DOHH2 (cell line): ENCODE data around the gene PRPF31.
"Not testable (repeated sequence)": the region's sequence is repeated elsewhere in the genome, so short reads cannot be mapped to it uniquely, and the experiment has no call there.

Experiments
- H3F3A ChIP-seq: fragments of 200-600 bp; sonication (generic), shearing (Covaris generic); 2 replicates; pipeline ENCODE4 v1.6.0; 2016; ENCODE audit warnings: antibody characterized with exemption, mild to moderate bottlenecking; ENCODE audit not compliant: control insufficient read depth, insufficient read depth
- H3K27ac ChIP-seq: fragments of 200-600 bp; sonication (generic); 2 replicates; pipeline ENCODE4 v1.5.1; 2014; ENCODE audit warnings: low read depth, mild to moderate bottlenecking, low read length, moderate library complexity
- H3K27me3 ChIP-seq: fragments of 200-600 bp; sonication (generic); 2 replicates; pipeline ENCODE4 v1.6.1; 2014; ENCODE audit warnings: mild to moderate bottlenecking, low read length, mixed read lengths; ENCODE audit not compliant: control insufficient read depth
- H3K36me3 ChIP-seq: fragments of 200-600 bp; sonication (generic); 2 replicates; pipeline ENCODE4 v1.6.1; 2014; ENCODE audit warnings: mild to moderate bottlenecking, low read length, moderate library complexity, mixed read lengths; ENCODE audit not compliant: control insufficient read depth
- H3K4me1 ChIP-seq: fragments of 200-600 bp; sonication (generic); 2 replicates; pipeline ENCODE4 v1.6.1; 2014; ENCODE audit warnings: mild to moderate bottlenecking, low read length, mixed read lengths; ENCODE audit not compliant: control insufficient read depth
- H3K4me2 ChIP-seq: fragments of 200-600 bp; sonication (generic); 2 replicates; pipeline ENCODE4 v1.6.0; 2014; ENCODE audit warnings: mild to moderate bottlenecking, low read length, moderate library complexity
- H3K4me3 ChIP-seq: fragments of 200-600 bp; sonication (generic); 2 replicates; pipeline ENCODE4 v1.5.1; 2014; ENCODE audit warnings: mild to moderate bottlenecking, low read length, mixed read lengths
- H3K79me2 ChIP-seq: fragments of 200-600 bp; sonication (generic); 2 replicates; pipeline ENCODE4 v1.6.1; 2014; ENCODE audit warnings: mild to moderate bottlenecking, low read length, mixed read lengths; ENCODE audit not compliant: control insufficient read depth
- H3K9me2 ChIP-seq: fragments of 200-600 bp; sonication (generic); replicated peaks from 2 replicates; pipeline ENCODE4 v1.6.1; 2014; ENCODE audit warnings: mild to moderate bottlenecking, low read length, mixed read lengths; ENCODE audit not compliant: control insufficient read depth
- H3K9me3 ChIP-seq: fragments of 200-600 bp; sonication (generic); 2 replicates; pipeline ENCODE4 v1.6.1; 2014; ENCODE audit warnings: antibody characterized with exemption, low read length, mixed read lengths; ENCODE audit not compliant: control insufficient read depth, insufficient read depth
- H4K20me1 ChIP-seq: fragments of 200-600 bp; sonication (generic); 2 replicates; pipeline ENCODE4 v1.6.0; 2014; ENCODE audit warnings: low read depth, mild to moderate bottlenecking, antibody characterized with exemption, low read length, moderate library complexity; ENCODE audit not compliant: control insufficient read depth, insufficient read depth
- EZH2phosphoT487 ChIP-seq: fragments of 200-600 bp; sonication (generic); IDR thresholded peaks from 2 replicates; pipeline ENCODE4 v1.6.1; 2017; ENCODE audit warnings: borderline replicate concordance, mild to moderate bottlenecking, antibody characterized with exemption, low read length, moderate library complexity, mixed read lengths
- TF ChIP-seq, protein P1 (sequence below): fragments of 200-600 bp; sonication (generic); IDR thresholded peaks from one replicate; pipeline ENCODE4 v1.5.1; 2014; ENCODE audit warnings: antibody characterized with exemption, mild to moderate bottlenecking, low read depth, low read length; ENCODE audit not compliant: poor library complexity, severe bottlenecking

PRPF31 gene

DNA sequence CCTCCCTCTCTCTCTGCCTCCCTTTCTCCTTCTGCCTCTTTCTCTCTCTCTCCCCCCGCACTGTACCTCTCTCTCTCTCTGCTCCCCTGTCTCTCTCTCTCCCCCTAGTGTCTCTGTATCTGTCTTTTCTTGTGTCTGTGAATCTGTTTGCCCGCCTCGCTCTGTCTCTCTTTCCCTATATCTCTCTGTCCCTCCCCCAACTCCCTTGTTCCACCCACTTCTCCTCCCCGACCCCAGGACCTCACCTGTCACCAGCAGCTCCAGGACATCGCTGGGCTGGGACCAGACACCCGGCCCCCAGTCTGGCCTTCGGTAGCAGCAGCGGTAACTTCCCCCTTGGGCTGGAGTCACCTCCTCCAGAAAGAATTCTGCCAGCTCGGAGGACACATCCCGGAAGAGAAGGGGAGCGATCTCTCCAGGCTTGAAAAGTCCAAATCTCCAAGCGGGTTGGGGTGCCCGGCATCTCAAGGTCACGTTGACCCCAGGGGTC lies 18.9 kb upstream of the PRPF31 start:
- H3K4me2 ChIP-seq = peak overlapping the region; percentile 100
- TF ChIP-seq EZH2phosphoT487 = no peak
- TF ChIP-seq, protein P1, sequence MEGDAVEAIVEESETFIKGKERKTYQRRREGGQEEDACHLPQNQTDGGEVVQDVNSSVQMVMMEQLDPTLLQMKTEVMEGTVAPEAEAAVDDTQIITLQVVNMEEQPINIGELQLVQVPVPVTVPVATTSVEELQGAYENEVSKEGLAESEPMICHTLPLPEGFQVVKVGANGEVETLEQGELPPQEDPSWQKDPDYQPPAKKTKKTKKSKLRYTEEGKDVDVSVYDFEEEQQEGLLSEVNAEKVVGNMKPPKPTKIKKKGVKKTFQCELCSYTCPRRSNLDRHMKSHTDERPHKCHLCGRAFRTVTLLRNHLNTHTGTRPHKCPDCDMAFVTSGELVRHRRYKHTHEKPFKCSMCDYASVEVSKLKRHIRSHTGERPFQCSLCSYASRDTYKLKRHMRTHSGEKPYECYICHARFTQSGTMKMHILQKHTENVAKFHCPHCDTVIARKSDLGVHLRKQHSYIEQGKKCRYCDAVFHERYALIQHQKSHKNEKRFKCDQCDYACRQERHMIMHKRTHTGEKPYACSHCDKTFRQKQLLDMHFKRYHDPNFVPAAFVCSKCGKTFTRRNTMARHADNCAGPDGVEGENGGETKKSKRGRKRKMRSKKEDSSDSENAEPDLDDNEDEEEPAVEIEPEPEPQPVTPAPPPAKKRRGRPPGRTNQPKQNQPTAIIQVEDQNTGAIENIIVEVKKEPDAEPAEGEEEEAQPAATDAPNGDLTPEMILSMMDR = peak; percentile 52
- H3K79me2 ChIP-seq = no peaks in the 10 kb centered on the region
- peak overlapping the region; percentile 92 for H3K4me3 ChIP-seq
- no peaks in the 10 kb centered on the region for H3K27me3 ChIP-seq
- no peaks in the 10 kb centered on the region for H4K20me1 ChIP-seq
- H3K27ac ChIP-seq = peak overlapping the region; percentile 37
- no peaks in the 10 kb centered on the region for H3K36me3 ChIP-seq
- H3K4me1 ChIP-seq = peaks cover 17% of the 10 kb centered on the region
- H3K9me2 ChIP-seq = no peaks in the 10 kb centered on the region
- peaks cover 6% of the 10 kb centered on the region; the same call in 1 of the 2 replicates for H3F3A ChIP-seq
- H3K9me3 ChIP-seq = peaks cover 3% of the 10 kb centered on the region; the same call in 1 of the 2 replicates

DNA sequence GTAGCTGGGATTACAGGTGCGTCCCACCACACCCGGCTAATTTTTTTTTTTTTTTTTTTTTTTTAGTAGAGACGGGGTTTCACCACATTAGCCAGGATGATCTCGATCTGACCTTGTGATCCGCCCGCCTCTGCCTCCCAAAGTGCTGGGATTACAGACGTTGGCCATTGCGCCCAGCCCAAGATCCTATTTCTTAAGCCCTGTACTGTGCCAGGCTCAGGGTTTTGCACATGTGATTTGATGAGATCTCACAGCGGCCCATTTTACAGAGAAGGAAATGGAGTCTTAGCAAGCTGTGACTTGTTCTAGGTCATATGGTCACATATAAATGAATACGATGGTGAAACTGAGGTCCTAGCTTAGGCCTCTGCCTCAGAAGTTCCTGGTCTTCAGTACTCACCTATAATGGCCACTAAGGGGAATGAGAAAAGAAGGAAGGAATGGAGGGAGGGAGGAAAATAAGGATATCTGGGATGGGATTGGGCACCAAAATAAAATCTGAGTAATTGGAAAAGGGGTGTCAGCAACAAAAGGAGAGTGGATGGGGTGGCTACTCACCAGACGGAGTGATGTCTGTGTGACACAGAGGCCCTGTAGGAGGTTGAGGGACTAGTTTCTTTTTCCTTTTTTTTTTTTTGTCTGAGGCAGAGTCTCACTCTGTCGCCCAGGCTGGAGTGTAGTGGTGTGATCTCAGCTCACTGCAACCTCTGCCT lies 16.2 kb upstream of the PRPF31 start:
- H3K4me2 ChIP-seq = no peak overlapping the region
- no peaks in the 10 kb centered on the region for H3K9me2 ChIP-seq
- no peak overlapping the region for H3K27ac ChIP-seq
- TF ChIP-seq, protein P1 = no peak
- peaks cover 33% of the 10 kb centered on the region for H3K4me1 ChIP-seq
- H3K36me3 ChIP-seq = peaks cover 3% of the 10 kb centered on the region; the same call in 1 of the 2 replicates
- peaks cover 6% of the 10 kb centered on the region; the same call in 1 of the 2 replicates for H3F3A ChIP-seq
- no peaks in the 10 kb centered on the region for H4K20me1 ChIP-seq
- no peak overlapping the region for H3K4me3 ChIP-seq
- H3K9me3 ChIP-seq = peaks cover 1% of the 10 kb centered on the region; the same call in 1 of the 2 replicates
- peaks cover 17% of the 10 kb centered on the region for H3K79me2 ChIP-seq
- H3K27me3 ChIP-seq = no peaks in the 10 kb centered on the region

DNA sequence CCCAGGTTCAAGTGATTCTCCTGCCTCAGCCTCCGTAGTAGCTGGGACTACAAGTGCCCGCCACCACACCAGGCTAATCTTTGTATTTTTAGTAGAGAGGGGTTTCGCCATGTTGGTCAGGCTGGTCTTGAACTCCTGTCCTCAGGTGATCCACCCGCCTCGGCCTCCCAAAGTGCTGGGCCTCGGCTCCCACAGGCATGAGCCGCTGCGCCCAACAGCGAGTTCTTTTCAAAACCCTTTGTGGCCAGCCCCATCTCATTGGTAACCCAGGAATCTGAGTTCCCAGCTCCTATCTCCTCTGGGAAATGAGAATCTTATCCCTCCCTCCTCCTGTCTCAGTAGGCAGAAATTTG lies 15.7 kb upstream of the PRPF31 start:
- H3K27ac ChIP-seq, H3K27me3 ChIP-seq, H3K4me2 ChIP-seq, H3K36me3 ChIP-seq, H3K9me2 ChIP-seq, H3K9me3 ChIP-seq, H4K20me1 ChIP-seq, H3F3A ChIP-seq, H3K4me3 ChIP-seq: not testable (repeated sequence)
- Histone ChIP-seq H3K79me2 (peaks cover 22% of the 10 kb centered on the region), H3K4me1 (peaks cover 34% of the 10 kb centered on the region)

DNA sequence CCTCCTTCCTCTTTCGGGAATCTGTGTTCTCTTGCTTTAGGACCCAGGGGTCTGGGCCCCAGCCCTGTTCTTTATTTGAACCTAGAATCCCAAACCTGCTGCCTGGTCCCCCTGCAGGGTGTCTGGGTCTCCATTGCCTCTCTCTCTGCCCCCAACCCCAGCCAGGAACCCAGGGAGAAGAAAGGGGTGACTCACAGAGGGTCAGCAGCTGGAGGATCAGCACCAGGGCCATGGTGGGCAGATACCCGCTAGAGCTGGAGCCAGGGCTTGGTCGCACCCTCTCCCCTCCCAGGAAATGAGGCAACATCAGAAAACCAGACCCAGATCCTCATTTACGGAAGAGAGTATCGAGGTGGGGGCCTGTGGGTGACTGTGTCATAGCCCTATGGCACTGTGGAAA lies 15.0 kb upstream of the PRPF31 start, which contains the start of gene OSCAR:
TSS of gene OSCAR (minus strand) at position 243 of the 400 bp plus-strand sequence. CDS start at position 232, 11 bp downstream.
- H3K27ac ChIP-seq = no peak within 1 kb of the TSS
- H3K36me3 ChIP-seq = peaks cover 9% of the 10 kb centered on the region
- H3K4me2 ChIP-seq = no peak within 1 kb of the TSS
- H3K4me1 ChIP-seq = peaks cover 34% of the 10 kb centered on the region
- TF ChIP-seq, protein P1 = no peak
- no peak for TF ChIP-seq EZH2phosphoT487
- H3K79me2 ChIP-seq = peaks cover 28% of the 10 kb centered on the region
- H3K9me2 ChIP-seq = no peaks in the 10 kb centered on the region
- no peaks in the 10 kb centered on the region for H3K27me3 ChIP-seq
- no peak within 1 kb of the TSS for H3K4me3 ChIP-seq
- H4K20me1 ChIP-seq = no peaks in the 10 kb centered on the region
- H3F3A ChIP-seq = peaks cover 6% of the 10 kb centered on the region; the same call in 1 of the 2 replicates
- no peaks in the 10 kb centered on the region for H3K9me3 ChIP-seq
